ENCODE measurements around the gene F2R. TPM values are rescaled to one million over a fixed set of nuclear protein-coding genes. Genes with fewer than 3 reads are reported as not detected.
"Not testable (repeated sequence)": the region's sequence is repeated elsewhere in the genome, so short reads cannot be mapped to it uniquely, and the experiment has no call there.

F2R gene
- total RNA-seq, 2 experiments from 2014 or later: 2.5 to 3.5 TPM

- H3K4me3 Mint-ChIP-seq: no peak overlapping the region
- ChIA-PET CTCF (interaction anchor here (0.9 to 2.9 kb wide), 6 partner anchors 14 to 333 kb away, joined by 3 to 15 read pairs (median 4); no protein-coding TSS in a partner anchor), POLR2A (interaction anchor here (1.0 to 1.4 kb wide), 2 partner anchors 9 to 14 kb away, joined by 3 to 4 read pairs; no protein-coding TSS in a partner anchor)
- no peak for DNase-seq
- peak overlapping the region; percentile 40 for H3K27ac Mint-ChIP-seq
- H3K36me3 Mint-ChIP-seq (ENCODE audit: low read depth): no peaks in the 10 kb centered on the region
- peaks cover 2% of the 10 kb centered on the region for H3K27me3 Mint-ChIP-seq
- no peaks in the 10 kb centered on the region for H3K9me3 Mint-ChIP-seq
- no peak for ATAC-seq
- peaks cover 40% of the 10 kb centered on the region for H3K4me1 Mint-ChIP-seq (ENCODE audit: low read depth)
- no peak for TF ChIP-seq CTCF (IDR thresholded peaks at IDR 0.05)
- intact Hi-C loops (cut with micrococcal nuclease): no loop called here
These were observed 21.0 kb downstream of the F2R start for GRCh38 chr5:76736679-76737556.

GRCh38 chr5:76737846-76738245 is 21.9 kb downstream of the F2R start:
- peaks cover 36% of the 10 kb centered on the region for H3K4me1 Mint-ChIP-seq (ENCODE audit: low read depth)
- H3K4me3 Mint-ChIP-seq: no peak overlapping the region
- intact Hi-C loops (cut with micrococcal nuclease): no loop called here
- CTCF ChIA-PET: interaction anchor here (2.9 kb wide), 1 partner anchor 37 kb away, joined by 15 read pairs; no protein-coding TSS in a partner anchor
- no peak for TF ChIP-seq CTCF (IDR thresholded peaks at IDR 0.05)
- POLR2A ChIA-PET: interaction anchor here (1.0 kb wide), 1 partner anchor 15 kb away, joined by 4 read pairs; no protein-coding TSS in a partner anchor
- peaks cover 2% of the 10 kb centered on the region for H3K27me3 Mint-ChIP-seq
- no peaks in the 10 kb centered on the region for H3K36me3 Mint-ChIP-seq (ENCODE audit: low read depth)
- ATAC-seq: no peak
- H3K27ac Mint-ChIP-seq: peak overlapping the region; percentile 85
- no peaks in the 10 kb centered on the region for H3K9me3 Mint-ChIP-seq
- no peak for DNase-seq

- H3K27ac Mint-ChIP-seq; H3K9me3 Mint-ChIP-seq; H3K4me3 Mint-ChIP-seq; POLR2A ChIA-PET; DNase-seq; intact Hi-C loops (cut with micrococcal nuclease); ATAC-seq; H3K27me3 Mint-ChIP-seq; H3K36me3 Mint-ChIP-seq (ENCODE audit: low read depth): not testable (repeated sequence)
- CTCF ChIA-PET: interaction anchor here (1.7 to 4.8 kb wide), 2 partner anchors 20 to 33 kb away, joined by 5 to 30 read pairs; no protein-coding TSS in a partner anchor
- H3K4me1 Mint-ChIP-seq (ENCODE audit: low read depth): peaks cover 28% of the 10 kb centered on the region
These were observed 25.6 kb downstream of the F2R start for GRCh38 chr5:76741506-76741905.

- TF ChIP-seq CTCF (IDR thresholded peaks at IDR 0.05): no peak
- POLR2A ChIA-PET: no interaction called here
- no peak overlapping the region for H3K4me3 Mint-ChIP-seq
- peaks cover 22% of the 10 kb centered on the region for H3K4me1 Mint-ChIP-seq (ENCODE audit: low read depth)
- ATAC-seq (no peak), DNase-seq (no peak)
- no peaks in the 10 kb centered on the region for H3K9me3 Mint-ChIP-seq
- H3K27ac Mint-ChIP-seq: no peak overlapping the region
- H3K27me3 Mint-ChIP-seq: no peaks in the 10 kb centered on the region
- intact Hi-C loops (cut with micrococcal nuclease): no loop called here
- H3K36me3 Mint-ChIP-seq (ENCODE audit: low read depth): no peaks in the 10 kb centered on the region
- CTCF ChIA-PET: interaction anchor here (1.0 to 4.8 kb wide), 3 partner anchors 17 to 32 kb away, joined by 3 to 30 read pairs (median 3); no protein-coding TSS in a partner anchor
These were observed 26.7 kb downstream of the F2R start for GRCh38 chr5:76742583-76742982.

- no peak overlapping the region for H3K27ac Mint-ChIP-seq
- intact Hi-C loops (cut with micrococcal nuclease): no loop called here
- H3K9me3 Mint-ChIP-seq: no peaks in the 10 kb centered on the region
- ChIA-PET POLR2A (interaction anchor here (1.3 kb wide), 1 partner anchor 12 kb away, joined by 3 read pairs; no protein-coding TSS in a partner anchor), CTCF (interaction anchor here (2.5 kb wide), 1 partner anchor 30 kb away, joined by 13 read pairs; no protein-coding TSS in a partner anchor)
- DNase-seq (no peak), ATAC-seq (no peak)
- H3K36me3 Mint-ChIP-seq (ENCODE audit: low read depth): no peaks in the 10 kb centered on the region
- TF ChIP-seq CTCF (IDR thresholded peaks at IDR 0.05): no peak
- H3K27me3 Mint-ChIP-seq: peaks cover 1% of the 10 kb centered on the region
- peaks cover 6% of the 10 kb centered on the region for H3K4me1 Mint-ChIP-seq (ENCODE audit: low read depth)
- H3K4me3 Mint-ChIP-seq: no peak overlapping the region
These were observed 28.7 kb downstream of the F2R start for GRCh38 chr5:76744632-76745031.
